OCI-LY3 (cell line): ENCODE data around the gene DCTPP1.

ENCODE experiments used
- CTCF ChIP-seq: fragments of 200-600, 300-600 bp; sonication (generic); IDR thresholded peaks from 2 replicates; pipeline ENCODE4 v1.5.1; 2014; ENCODE audit warnings: antibody characterized with exemption, low read length, low read depth
- EZH2phosphoT487 ChIP-seq: fragments of 200-600 bp; shearing (Covaris generic); IDR thresholded peaks from 2 replicates; pipeline ENCODE4 v1.6.1; 2018; ENCODE audit warnings: antibody characterized with exemption, mixed run types, low read depth

GRCh38 chr16:30457256-30457655, 27.4 kb upstream of the DCTPP1 start:
- TF ChIP-seq CTCF (no peak), EZH2phosphoT487 (no peak)
